ENCODE results near the gene TEX54. TPM values are rescaled to one million over a fixed set of nuclear protein-coding genes. Genes with fewer than 3 reads are reported as not detected.
"Not testable (repeated sequence)": the region's sequence is repeated elsewhere in the genome, so short reads cannot be mapped to it uniquely, and the experiment has no call there.

TEX54 gene
- polyA plus RNA-seq (ENCODE audit: insufficient read depth in 1 of 5, insufficient read length in 5 of 5, low replicate concordance in 1 of 5) = under 1 TPM in 2 of 5 donors, not detected in 3; 0.34 to 0.37 TPM
- long read RNA-seq, donor 1 = 0 reads
- long read RNA-seq, donor 2 = 0 reads
- long read RNA-seq, donor 3, partial matches to known transcripts = 0 of 1 reads
- long read RNA-seq, donor 3, other reads (novel, unspliced or antisense) = 0 of 1 reads
- long read RNA-seq, donor 4 = 0 reads
- long read RNA-seq, donor 5, partial matches to known transcripts = 0 of 1 reads
- long read RNA-seq, donor 5, other reads (novel, unspliced or antisense) = 0 of 1 reads
- long read RNA-seq, donor 6, partial matches to known transcripts = 0 of 2 reads
- long read RNA-seq, donor 6, other reads (novel, unspliced or antisense) = 0 of 2 reads
- long read RNA-seq, donor 7, partial matches to known transcripts = 0 of 1 reads
- long read RNA-seq, donor 7, other reads (novel, unspliced or antisense) = 0 of 1 reads
- long read RNA-seq, donor 8 = 0 reads

DNA sequence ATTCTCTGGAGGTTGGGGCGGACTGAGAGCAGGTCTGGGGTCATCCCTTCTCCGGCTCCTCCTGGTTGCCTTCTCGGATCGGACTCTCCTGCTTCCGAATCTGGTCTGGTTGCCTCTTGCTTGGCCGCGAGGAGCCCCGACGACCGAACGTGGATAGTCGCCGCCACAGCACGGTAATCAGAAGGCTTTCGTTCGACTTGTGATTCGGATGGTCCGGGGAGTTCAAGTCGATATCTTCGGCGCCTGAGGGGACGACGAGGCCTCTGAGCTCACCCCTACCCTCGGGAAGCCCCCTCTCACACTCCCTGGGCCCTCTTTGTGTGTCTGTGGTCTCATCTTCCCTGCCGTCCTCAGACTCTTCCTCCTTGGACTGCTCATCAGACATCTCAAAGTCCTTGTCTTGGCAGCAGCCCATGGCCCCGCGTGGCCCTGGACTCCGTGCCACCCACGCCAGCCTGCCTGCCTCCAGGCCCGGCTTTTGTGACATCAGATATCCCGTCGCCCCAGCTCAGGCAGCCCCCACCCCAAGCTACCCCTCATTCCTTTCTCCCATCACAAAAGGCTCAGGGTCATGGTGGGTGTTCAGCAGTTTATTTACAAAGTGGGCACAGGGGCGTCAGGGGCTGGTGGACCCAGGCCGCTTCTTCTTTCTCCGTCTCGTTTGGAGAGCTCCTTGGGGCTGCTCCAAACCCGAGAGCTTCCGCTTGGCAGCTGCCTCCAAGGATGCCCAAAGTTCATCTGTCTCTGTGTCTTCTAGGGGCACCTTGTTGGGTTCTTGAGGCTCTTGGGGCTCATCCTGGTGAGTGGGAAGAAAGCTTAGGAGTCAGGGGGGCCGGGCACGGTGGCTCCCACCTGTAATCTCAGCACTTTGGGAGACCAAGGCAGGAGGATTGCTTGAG lies at the start of gene TEX54:
Gene TEX54 (minus strand): TSS at position 506 of the 899 bp plus-strand sequence.
- no peak for DNase-seq

GRCh38 chr11:62882431-62882749 lies 49.7 kb upstream of the TEX54 start:
- no peak for DNase-seq

DNA sequence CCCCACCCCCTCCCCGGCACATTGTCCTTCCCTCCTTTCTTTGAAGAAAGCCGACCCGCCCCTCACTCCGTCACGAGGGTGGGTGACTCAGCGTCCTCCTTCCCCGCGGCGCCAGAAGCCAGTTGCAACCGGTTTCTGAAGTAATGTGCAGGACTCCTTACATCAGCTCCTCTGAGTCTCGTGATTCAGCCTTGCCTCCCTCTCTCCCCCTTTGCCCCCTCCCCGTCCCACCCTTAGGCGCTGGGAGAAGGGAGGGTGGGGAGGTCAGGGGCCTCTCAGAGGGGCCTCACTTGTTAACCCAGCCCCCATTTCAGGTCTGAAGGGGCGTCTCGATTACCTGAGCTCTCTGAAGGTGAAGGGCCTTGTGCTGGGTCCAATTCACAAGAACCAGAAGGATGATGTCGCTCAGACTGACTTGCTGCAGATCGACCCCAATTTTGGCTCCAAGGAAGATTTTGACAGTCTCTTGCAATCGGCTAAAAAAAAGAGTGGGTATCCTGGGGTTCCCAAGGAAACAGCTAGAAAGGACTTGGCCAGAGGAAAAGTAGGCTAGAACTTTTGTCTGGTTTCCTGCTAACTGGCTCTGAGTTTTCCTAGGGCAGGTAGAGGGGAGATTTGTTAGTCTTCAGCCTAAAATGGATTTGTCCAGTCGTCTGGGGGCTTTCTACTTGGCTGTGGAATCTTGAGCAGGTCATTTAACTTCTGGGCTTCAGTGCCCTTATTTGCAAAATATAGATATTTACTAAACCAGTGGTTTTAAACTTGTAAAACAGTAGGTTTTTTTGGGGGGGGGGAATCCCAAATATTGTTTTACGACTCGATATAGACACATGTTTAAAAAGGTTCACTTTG lies 49.2 kb upstream of the TEX54 start:
- peak; percentile 91 to 92 for DNase-seq

DNA sequence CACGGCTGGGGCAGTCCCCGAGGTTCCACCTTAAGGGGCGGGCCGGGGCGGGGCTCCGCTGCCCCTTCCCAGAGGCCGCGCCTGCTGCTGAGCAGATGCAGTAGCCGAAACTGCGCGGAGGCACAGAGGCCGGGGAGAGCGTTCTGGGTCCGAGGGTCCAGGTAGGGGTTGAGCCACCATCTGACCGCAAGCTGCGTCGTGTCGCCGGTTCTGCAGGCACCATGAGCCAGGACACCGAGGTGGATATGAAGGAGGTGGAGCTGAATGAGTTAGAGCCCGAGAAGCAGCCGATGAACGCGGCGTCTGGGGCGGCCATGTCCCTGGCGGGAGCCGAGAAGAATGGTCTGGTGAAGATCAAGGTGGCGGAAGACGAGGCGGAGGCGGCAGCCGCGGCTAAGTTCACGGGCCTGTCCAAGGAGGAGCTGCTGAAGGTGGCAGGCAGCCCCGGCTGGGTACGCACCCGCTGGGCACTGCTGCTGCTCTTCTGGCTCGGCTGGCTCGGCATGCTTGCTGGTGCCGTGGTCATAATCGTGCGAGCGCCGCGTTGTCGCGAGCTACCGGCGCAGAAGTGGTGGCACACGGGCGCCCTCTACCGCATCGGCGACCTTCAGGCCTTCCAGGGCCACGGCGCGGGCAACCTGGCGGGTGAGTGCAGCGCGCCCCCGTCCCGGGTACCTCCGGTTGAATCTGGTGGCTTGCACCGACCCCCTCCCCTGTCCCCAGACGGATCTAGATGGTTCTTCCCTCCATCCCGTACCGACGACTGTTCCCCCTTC lies 48.4 kb upstream of the TEX54 start, which contains the start of gene SLC3A2:
Gene SLC3A2 (plus strand): TSS at position 94 of the 776 bp plus-strand sequence. CDS start 128 bp downstream, at position 222.
- peak; percentile 88 to 90 for DNase-seq

GRCh38 chr11:62880231-62880802 lies 47.7 kb upstream of the TEX54 start:
- no peak for DNase-seq

DNA sequence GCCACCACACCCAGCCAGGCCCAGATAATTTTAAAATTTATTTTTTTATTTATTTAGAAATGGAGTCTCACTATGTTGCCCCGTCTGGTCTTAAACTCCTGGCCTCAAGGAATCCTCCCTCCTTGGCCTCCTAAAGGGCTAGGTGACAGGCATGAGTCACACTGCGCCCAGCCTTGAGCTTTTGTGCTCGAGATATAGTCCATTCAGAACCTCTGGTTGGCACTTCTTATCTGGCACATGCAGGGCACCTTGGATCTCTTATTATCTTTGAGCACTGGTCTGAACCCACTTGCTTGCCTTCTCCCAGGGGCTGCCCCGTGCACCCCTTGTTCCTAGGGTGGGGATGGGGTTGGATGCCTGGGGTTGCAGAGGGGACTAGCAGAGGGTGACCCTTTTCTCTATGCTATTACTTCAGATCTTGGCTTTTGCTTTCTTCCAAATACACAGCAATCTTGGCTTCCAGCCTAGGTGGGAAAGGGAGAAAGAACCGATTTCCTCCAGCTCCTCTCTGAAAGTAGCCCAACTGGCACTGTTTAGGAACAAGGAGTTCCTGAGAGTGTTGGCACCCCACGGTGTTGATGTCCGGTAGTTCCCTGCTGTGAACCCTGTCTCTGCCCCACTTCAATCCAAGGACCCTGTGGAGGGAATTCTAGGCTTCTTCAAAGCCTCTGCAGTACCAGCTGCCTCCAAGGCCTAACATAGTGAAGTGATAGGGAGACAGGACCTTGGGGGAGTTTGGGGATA lies 46.8 kb upstream of the TEX54 start:
- DNase-seq = no peak

- no peak for DNase-seq
Measured at GRCh38 chr11:62876712-62877111, 44.1 kb upstream of the TEX54 start.

DNA sequence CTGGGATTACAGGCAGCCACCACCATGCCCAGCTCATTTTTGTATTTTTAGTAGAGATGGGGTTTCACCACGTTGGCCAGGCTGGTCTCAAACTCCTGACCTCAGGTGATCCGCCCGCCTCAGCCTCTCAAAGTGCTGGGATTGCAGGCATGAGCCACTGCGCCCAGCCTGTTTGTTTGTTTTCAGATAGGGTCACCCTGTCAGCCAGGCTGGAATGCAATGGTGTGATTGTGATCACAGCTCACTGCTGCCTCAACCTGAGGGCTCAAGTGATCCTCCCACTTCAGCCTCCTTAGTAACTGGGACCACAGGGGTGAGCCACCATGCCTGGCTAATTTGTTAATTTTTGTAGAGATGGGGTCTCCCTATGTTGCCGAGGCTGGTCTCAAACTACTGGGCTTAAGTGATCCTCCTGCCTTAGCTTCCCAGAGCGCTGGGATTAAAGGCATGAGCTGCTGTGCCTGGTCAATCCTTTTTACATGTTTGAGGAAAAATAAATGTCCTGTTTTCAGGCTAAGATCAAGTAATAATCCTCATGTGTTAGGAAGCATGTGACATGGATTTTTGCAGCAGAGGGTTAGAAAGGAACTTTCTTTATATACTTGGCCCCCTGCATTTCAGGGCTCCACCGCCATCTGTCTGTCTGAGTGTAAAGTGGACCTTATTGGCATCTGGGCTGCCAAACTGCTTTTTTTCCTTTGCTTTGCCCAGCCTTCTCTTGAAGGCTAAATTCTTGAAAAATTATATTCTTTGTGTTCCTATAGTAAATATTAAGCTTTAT lies 43.2 kb upstream of the TEX54 start:
- no peak for DNase-seq

GRCh38 chr11:62874851-62875250 lies 42.2 kb upstream of the TEX54 start:
- DNase-seq = no peak

DNA sequence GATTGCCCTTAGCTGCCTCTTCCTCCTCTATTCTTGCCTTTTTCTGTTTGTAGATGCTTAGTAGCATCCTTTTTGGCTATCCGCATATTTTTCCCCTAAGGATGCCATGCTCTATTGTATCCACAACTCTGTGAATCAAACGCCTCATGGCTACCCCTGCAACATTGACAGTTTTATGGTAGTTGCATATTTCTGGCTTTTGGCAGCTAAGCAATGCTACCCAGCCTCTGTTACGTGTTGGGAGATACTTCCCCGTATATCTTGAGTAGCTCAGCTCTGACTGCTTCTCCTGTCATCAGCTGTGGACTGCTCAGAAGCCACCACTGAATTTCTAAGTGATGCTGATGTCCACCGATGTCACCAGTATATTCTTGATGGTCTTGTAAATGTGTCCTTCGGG lies 33.0 kb upstream of the TEX54 start:
- DNase-seq = no peak

DNA sequence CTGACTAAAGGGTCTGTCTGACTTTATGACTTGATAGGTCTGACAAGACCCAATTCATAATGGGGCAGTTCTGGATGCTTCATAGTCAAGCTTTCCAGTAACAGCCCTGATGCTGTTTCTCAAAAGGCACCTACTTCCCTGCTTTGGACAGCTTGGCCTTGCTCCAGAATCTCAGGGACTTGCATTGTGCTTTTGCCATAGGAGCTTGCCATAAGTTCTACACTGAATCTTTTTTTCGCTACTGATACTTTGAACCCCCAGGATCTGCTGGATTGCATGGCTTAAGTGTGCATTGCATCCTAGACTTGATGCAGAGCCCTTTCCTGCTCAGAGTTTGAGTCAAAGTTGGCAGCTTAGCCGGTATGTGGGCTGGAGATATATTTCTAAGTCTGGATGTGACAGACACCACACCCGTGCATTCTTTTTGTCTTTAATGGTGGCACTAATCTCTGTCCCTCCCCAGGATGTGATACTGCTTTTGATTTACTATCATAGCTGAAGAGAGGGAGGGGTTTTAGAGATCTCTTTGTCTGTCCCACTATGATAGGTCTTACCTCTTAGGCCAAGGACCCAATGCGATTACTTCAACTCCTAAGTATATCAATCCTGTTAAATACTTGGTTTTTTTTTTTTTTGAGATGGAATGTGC lies 31.2 kb upstream of the TEX54 start:
- no peak for DNase-seq

GRCh38 chr11:62861564-62862192 lies 29.0 kb upstream of the TEX54 start:
- DNase-seq = not testable (repeated sequence)

DNA sequence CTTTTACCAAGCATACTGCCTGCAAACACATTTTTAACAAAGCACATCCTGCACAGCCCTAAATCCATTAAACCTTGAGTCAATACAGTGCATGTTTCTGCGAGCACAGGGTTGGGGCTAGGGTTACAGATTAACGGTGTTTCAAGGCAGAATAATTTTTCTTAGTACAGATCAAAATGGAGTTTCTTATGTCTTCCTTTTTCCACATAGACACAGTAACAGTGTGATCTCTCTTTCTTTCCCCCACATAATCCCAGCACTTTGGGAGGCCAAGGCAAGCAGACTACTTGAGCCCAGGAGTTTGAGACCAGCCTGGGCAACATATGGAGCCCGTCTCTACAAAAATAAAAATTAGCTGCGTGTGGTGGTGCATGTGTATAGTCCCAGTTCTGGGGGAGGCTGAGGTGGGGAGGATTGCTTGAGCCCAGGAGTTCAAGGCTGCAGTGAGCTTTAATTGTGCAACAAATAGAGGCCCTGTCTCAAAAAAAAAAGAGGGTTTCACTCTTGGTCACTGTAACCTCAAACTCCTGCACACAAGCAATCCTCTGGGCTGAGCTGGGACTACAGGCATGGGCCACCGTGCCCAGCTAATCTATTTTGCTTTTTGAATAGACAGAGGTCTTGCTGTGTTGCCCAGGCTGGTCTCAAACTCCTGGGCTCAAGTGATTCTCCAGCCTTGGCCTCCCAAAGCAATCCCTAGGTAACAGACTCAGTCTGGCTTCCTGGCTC lies 28.4 kb upstream of the TEX54 start:
- no peak for DNase-seq

- not testable (repeated sequence) for DNase-seq
Measured at GRCh38 chr11:62859281-62859703, 26.7 kb upstream of the TEX54 start.

- no peak for DNase-seq
Measured at GRCh38 chr11:62858201-62858600, 25.6 kb upstream of the TEX54 start.

DNA sequence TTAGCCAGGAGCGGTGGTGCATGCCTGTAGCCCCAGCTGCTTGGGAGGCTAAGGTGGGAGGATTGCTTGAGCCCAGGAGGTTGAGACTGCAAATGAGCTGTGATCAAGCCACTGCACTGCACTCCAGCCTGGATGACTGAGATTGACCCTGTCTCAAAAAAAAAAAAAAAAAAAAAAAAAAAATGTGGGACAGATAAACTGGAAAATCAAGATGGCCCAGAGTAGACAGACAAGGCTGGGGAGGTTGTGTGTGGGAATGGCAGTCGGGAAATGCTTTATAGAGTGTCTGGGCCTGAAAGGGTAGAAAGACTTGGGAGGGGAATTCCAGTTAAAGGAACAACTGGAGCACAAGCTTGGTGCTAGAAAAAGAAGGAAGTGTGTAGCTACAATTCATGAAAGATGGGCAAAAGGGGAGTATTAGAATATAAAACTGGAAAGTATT lies 24.9 kb upstream of the TEX54 start:
- DNase-seq = no peak

GRCh38 chr11:62856333-62856895 lies 23.8 kb upstream of the TEX54 start:
- no peak for DNase-seq
